Testis (tissue), 2 donors: Measurements from ENCODE around the gene KCNA2.

Source experiments
- POLR2A ChIP-seq: fragments of 450-650 bp; IDR thresholded peaks from one replicate; pipeline ENCODE4 v1.6.1; 2017; ENCODE audit warnings: antibody characterized with exemption, mild to moderate bottlenecking, moderate library complexity
- TF ChIP-seq, protein P1 (sequence below), 3 experiments: fragments of 450-650 bp in 2 of 3; fragments of 200-600 bp in 1 of 3; sonication (generic) in 1 of 3; IDR thresholded peaks; one replicate each; pipeline ENCODE4 v1.5.1; 2016 to 2019; ENCODE audit warnings: antibody characterized with exemption in 3 of 3, mild to moderate bottlenecking in 2 of 3, moderate library complexity in 1 of 3

DNA sequence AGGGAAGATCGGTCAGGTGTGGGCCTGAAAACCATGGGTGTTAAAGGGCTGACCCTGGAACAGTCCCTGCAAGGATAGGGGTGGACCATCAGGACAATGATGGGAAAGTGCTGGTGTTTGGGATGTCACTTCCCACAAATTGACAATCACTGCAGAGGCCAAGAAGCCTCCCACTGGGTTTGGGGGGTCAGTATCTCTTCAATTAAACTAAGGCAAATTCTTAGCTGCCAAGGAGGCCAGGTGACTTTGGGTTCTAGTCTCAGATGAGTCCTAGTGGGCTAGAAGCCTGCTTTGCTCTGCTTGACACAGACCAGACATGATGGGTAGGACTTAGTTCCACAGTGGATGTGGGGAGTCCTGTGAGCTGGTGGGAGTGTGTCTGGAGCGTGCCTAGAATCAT, 29.3 kb upstream of the KCNA2 start:
- TF ChIP-seq, protein P1, sequence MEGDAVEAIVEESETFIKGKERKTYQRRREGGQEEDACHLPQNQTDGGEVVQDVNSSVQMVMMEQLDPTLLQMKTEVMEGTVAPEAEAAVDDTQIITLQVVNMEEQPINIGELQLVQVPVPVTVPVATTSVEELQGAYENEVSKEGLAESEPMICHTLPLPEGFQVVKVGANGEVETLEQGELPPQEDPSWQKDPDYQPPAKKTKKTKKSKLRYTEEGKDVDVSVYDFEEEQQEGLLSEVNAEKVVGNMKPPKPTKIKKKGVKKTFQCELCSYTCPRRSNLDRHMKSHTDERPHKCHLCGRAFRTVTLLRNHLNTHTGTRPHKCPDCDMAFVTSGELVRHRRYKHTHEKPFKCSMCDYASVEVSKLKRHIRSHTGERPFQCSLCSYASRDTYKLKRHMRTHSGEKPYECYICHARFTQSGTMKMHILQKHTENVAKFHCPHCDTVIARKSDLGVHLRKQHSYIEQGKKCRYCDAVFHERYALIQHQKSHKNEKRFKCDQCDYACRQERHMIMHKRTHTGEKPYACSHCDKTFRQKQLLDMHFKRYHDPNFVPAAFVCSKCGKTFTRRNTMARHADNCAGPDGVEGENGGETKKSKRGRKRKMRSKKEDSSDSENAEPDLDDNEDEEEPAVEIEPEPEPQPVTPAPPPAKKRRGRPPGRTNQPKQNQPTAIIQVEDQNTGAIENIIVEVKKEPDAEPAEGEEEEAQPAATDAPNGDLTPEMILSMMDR (IDR thresholded peaks at IDR 0.05), result no peak
- no peak for TF ChIP-seq POLR2A
